Kasumi-1 (cell line): ENCODE measurements around the gene TLE4.

Experiments
- DNase-seq, 2 experiments: peaks; one replicate each; lab custom pipeline; 2025; lab: John Stamatoyannopoulos, UW

The TLE4 gene

DNA sequence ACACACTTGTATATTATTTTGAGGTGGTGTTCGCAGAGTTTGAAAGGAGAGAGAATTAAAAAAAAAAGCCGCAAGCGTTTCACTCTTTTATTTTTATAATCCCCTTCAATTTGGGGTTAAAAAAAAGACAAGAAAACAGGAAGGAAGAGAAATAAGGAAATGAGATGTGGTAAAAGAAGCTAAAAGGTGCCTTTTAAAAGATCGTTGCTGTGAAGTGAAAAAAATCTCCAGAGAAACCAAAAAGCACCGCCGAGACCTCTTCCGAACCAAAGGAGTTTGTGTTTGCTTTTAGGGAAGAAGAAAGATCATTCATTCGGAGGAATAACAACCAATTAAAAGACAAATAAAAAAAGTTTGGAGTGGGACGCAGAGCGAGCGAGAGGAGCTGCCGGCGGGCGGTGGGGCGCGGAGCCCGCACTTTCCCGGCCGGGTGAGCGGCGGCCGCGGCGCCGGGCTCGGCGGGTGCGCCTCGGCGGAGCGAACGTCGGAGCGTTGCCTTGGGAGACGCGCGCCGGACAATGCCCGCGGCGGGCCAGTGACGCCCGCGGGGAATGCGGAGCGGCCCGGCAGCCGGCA, 355 bp downstream of the TLE4 start:
- peak; percentile 50 to 77 for DNase-seq

DNA sequence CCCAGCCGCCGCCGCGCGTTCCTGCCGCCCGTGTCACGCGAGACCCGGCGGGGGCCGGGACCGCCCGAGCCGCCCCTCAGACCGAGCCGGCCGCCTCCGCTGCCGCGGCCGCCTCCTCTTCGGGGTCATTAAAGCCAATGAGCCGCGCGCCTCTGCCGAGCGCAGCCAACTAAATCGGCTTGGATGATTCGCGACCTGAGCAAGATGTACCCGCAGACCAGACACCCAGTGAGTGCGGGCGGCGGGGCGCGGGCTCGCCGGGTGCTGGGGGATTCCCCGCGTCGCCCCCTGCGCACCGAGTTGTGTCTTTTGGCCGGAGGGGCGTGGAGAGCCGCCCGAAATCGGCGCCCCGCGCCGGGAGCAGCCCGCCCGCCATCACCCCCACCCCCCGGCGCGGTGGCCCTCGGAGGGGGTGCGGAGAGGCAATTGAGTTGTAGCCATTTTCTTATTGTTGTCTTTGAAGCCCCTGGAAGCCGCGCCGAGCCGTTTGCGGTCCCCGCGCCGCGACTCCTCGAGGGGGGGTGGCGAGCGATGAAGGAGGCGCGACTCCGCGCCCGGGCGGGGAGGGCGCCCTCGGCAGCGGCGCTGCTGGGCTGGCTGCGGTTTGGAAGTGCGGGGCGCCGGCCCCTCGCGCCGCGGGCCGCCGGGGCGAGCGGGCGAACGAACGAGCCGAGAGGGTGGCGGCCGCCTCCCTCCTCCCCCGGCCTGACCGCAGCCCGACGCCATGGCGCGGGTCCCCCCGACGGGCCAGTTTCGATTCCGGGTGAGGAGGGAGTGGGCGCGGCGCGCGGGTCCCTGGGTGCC, 1.0 kb downstream of the TLE4 start:
- peak in 1 of 2 experiments; percentile 11 for DNase-seq

DNA sequence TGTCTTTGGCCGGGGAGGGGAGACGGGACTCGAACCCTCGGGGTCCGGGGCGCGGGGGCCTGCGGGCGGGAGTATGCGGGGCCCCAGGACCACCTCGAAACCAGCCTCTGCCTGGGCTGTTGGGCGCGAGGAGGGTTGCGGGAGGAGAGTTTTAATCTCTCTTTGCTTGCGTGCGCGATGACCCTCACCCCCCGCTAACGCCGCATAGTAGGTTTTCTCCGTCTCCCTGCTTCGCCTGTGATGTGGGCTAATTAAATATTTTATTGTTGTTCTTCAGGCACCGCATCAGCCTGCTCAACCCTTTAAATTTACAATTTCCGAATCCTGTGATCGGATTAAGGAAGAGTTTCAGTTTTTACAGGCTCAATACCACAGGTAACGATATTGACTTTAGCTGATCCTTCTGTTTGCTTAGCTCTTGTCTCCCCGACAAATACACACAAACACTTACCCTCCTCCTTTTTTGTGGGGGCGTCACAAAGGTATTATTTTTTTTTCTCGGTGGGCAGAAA, 1.7 kb downstream of the TLE4 start:
- peak in 1 of 2 experiments; percentile 25 for DNase-seq

DNA sequence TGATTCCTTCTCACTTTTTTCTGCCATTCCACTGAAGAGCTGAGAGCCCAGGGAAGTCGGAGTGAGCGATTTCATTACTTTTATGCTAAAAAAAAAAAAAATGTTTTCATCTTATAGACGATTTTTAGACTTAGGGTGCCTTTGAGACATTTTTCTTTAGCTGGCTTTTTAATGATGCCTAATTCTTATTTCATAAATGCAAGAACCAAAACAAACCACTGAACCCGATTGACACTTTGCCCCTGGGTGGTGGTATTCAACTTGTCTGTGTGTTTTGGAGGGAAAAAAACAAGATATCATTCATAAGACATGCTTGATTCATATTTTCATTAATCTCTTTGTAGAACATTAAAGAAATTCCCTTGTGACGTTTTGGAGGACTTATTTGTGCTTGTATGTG, 2.4 kb downstream of the TLE4 start:
- peak in 1 of 2 experiments; percentile 14 for DNase-seq

DNA sequence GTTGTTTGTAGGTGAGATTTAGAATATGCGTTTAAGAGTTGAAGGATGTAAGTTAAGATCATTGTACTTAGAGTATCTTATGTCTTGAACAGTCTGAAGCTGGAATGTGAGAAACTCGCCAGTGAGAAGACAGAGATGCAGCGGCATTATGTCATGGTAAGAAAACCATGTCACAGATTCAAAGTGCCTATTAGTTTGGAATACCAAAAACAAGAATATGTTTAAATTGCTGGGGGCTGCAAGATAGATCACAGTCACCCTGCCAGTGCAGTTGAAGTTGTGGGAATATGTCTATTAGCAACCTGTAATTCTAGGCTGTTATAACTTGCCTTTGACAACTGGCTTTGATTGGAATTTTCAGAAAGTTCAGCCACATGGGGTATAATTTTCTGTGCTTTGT, 3.0 kb downstream of the TLE4 start:
- no peak for DNase-seq

DNA sequence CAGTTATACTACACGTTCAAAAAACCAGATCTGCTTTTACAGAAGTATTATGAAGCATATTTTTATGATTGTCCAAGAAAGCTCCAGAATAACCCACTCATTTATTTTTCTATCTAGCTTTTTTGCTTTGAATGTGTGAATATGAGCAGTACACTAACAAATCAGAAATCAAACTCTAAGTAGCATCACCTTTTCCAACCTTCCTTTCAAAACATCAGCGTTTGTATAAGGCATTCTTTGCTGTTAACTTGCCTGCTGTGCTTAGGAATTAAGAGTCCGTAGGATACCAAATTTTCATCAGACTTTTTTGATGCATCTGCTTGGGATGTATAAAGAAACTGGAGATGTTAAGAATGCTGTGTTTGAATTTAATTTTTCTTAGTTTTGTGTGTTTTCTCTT, 3.8 kb downstream of the TLE4 start:
- DNase-seq = no peak

DNA sequence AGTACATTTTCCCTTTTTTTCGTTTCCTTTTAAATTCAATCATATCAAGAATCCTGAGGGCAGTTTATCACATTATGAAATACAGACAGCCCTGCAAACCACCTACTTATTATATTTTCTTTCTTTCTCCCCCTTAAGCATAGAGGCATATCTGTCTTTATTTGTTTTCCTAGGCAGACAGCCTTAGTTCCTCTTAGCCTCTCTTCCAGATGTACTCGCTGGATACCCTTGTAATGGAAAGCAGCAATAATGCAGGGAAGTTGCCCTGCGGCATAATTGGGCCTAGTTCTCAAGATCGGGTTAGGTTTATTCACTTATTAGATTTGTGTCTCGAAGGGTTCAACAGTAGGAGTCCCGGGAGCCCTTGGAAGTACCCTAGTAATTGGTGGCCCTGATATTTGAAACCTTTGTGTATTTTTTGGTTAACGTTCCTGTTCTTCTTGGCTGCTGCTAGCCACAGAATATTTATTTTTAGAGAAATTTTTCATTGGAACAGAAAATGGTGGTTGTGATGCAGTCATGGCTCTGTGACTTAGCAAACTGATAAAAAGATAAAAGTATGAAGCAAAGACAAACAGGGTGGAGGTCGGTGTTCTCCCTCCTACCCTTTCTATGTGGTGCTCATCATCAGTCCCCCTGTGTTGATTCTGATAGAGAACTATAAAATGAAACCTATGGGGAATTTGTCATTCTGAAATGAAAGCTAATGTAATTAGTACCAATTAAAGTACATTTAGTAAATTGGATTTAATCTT, 6.4 kb downstream of the TLE4 start:
- peak in 1 of 2 experiments; percentile 18 for DNase-seq

DNA sequence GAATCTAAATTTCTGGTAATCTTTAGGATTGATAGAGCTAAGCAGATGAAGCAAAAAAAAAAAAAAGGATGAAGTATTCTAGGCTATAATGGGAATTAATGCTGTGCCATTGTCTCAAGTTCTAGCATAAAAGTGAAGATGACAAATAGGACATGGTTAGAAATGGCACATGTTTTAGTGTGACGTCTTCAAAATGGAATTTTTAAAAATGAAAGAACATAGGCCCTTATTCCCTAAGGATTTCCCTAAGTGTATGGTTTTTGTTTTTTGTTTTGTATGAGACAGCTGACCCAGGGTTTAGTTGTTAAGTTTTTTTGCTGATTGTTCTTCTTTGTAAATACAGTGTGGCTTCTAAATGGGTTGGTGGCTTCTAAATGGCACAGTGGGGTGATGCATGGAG, 7.1 kb downstream of the TLE4 start:
- DNase-seq = no peak

DNA sequence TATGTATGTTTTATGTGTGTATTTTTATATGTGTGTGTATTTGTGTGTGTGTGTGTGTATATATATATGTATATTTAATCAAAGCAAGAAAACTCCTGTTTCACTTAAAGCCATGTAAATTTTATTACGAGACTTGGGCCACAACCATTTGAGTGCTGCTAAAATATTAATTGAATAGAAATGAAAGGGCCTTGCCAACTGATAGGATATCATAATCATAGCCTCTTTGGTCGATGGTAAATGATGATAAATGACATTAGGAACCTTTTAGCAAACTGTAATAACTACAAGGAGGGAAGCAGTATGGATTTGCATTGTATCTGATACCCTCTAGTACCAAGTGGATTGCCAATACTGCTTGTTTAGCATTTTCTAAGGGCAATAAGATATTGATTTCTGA, 7.9 kb downstream of the TLE4 start:
- no peak for DNase-seq

DNA sequence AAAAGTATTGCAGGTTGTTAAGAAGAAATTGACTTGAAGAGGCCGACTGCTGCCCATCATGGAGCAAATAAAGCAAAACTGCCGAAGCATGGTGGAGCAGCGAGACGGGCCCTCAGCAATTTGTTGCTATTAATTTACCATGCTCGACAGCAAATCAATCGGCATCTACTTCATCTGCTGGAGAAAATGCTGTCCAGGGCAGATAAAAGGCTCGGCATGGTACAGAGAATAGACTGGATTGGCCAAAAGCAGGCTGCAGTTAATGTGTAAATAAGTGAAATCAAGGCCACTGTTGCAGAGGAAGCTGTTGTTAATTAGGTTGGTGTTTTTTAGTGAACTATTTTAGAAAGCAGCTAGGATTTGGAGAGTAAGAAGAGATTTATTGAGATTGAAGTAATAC, 8.3 kb downstream of the TLE4 start:
- no peak for DNase-seq

DNA sequence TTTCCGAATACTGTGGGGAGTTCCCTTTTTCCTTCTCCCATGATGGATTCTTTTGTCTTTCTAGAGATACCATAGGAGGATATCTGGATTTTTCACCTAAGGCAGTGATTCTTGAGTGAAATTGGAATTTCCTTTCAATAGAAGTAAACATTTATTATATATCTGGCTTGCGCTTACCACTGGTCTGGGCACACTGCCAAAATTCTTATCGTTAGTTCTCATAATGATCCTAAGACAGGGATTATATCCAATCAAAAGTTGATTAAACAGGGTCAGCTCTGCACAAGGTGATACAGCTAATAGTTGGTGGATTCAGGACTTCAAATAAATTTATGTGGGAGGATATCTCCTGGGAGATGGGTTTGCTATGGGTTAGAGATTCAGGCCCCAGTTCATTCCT, 9.6 kb downstream of the TLE4 start:
- no peak for DNase-seq

DNA sequence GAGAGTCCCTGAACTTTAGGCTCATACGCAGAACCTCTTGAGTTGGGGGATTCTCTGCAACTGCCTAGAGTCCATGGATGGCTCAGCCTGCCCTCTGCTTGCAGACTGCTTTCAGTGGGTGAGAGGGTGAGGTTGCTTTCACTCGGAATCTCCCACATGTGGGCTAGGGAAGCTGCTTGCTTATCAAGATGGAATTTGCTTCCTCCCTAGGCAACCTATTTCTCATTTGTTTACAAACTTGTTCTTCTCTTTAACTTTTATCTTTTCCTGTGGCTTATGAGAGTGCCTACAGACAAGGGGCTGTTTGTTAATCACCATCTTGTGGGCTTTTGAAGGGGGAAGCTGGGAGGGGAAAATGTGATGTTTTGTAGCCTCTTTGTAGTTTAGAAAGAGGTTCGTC, 10.0 kb downstream of the TLE4 start:
- DNase-seq = no peak

DNA sequence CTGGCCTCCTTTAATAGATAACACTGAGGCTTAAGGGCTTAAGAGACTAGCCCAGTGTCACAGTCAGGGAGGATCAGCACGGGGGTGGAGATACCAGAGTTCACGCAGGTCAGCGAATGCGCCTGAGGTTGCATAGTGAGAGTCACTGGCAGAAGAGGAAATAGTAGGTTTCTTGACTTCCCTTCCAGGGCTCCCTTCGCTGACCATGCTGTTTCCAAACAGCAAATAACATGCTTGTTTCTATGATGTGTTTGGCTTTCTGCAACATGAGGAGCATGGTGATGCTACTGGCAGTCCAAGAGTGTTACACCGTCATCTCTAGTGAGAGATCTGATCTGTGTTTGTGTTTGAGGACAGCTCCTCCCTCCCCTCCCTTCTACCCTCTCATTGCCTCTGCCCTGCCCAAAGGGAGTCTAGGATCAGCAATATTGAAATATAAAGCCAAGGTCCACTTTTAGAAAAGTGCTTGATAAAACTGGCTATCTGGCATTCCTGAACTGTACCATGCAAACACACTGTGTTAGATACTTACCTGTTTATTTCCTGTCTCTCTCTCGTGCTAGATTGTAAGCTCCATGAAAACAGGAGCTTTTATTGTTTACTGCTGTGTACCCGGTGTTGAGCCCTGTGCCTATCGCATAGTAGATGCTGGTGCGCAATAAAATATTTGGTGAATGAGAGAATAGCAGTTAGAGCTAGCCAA, 12.3 kb downstream of the TLE4 start:
- peak; percentile 81 for DNase-seq

DNA sequence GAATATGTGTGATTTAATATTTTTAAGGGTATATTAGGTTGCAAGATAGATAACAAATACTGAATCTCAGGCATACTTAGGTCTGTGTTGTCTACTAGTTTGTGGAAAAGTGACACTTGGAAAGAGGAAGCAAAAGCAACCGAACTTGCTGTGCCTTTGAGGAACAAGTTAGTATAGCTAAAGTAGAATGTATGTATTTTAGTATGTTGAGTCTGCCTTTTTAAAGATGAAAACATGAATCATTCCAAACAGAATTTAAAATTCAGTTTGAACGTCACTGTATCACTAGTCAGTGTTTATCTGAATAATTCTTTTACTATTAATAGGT, 12.9 kb downstream of the TLE4 start:
- DNase-seq = peak; percentile 58 to 64

DNA sequence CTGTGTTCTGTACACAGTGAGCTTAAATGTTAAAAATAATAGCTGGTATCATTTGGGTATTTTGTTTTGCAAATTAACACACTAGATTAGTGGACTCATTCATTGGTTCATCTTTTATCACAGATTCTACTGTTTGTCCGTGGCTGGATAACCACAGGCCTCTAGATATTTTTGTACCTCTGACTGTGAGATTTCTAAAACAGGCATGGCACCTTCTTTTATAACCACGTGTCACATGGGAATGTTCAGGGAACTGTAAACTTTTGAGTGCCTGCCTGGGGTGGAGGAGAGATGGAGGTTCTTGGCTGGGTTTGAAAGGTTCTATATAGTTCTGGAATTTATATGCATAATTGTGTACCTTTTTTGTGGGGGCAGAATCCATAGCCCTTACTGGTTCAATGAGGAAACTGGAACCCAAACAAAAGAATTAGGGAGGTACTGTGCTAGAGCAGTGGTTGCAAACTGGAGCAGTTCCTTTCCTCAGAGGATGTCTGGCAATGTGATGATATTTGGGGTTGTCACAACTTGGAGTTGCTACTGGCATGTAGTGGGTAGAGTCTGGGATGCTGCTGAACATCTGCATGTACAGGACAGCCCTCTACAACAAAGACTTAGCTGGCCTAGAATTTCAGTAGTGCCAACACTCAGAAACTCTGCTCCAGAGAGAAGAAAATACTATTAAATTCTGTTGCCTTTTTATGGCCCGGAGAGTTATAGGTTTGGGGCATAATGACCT, 16.9 kb downstream of the TLE4 start:
- peak; percentile 16 to 36 for DNase-seq

DNA sequence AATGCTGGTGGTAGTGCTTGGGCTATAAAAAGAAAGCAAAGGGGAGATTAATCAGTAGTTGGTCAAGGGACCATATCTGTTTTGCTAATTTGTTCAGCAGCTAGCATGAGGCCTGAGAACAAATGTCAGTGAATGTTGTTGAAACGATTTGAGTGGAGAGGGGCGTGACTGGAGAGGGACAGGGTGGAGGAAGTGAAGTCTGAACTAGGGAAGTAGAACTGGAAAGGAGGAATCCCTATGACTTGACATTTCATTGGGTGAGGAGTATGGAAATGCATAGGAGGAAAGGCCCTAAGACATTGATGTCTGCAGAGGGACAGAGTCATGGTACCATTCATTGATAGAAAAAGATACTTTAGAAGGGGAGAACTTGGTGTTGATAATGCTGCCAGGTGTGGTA, 19.7 kb downstream of the TLE4 start:
- no peak for DNase-seq

DNA sequence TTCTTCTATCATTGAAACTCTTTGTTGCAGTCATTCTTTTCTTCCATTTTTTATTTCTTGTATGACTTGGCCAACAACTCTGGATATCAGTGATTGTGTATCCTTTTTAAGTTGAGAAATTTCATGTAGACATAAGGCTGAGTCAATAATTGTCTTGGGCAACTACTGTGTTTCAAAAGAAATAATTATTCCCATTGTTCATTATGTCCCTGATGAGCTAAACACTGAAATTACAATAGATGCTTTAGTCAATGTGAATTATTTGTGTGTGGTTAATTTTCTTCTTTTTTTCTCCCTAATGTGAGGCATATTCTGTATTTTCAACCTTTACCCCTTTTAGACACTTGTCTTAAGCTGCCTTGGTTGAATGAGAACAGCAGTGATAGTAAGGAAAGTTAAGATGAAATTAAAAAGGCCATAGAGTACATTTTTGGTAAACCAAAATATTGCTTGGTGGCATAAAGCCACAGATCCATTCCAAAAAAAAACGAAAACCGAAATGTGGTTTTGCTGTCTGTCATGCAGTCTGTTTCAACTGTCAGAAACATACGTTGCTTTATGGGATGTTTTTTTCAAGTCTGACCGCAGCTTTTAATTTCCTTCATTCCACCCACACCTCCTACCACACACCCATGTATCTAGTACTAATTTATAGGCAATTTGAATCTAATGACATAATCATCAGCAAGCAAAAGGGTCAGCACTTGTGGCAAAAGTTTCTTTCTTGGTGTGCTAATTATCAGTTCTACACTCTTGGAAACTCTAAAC, 21.1 kb downstream of the TLE4 start:
- DNase-seq = peak; percentile 39

DNA sequence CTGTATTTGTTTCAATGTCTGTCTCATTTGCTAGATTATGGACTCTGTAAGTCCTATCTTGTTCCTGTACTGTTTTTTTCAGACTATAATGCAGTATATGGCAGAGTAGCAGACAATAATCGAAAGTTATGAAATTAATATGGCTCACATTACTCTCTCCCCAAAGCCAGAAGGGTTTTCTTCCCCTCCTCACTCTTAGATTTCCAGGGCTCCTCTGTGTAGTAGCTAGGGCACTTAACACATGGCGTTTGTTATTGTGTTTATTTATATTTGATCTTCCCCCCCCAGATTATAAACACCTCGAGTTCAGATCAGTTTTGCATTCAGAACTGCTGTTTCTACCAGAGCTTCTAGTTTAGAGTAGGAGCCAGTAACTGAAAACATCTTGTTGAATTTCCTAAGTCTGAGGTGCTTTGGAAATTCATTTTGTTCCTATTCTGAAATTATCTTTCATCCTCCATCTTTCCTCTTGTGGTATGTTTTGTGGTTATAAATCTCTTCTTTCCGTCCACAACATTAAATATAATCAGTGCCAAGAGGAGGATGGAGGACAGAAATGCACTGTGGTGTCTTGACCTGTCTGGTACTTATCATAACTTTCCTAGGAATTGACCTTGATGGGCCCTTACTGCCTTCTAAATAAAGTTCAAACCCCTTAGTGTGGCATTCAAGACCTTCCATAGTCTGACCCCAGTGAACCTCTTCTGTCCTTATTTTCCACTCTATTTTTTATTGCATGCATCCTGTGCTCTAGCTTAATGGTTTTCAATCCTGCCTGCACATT, 27.0 kb downstream of the TLE4 start:
- no peak for DNase-seq

DNA sequence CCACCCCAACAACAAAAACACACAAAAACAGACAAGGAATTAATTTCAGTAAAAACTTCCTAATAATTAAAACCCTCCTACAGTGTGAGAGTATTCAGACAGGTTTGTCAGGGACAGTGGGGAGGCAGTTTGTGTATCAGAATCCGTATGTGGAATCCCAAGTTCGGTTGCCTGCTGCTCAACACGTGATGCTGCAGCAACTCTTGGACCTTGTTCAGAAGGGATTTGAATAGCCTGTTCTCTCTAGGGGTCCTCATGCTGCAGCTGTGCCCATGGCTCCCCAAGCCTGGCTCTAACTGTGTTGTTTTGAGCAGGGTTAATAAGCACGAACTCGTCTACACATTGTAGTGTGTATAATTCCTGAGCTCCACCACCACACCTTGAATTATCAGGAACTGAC, 28.7 kb downstream of the TLE4 start:
- no peak for DNase-seq
